Pancreas (tissue), 10 donors: ENCODE measurements around the gene YIPF1. TPM values are rescaled to one million over a fixed set of nuclear protein-coding genes. Genes with fewer than 3 reads are reported as not detected.

Source experiments
- ATAC-seq, 4 donors: fragments of 200-7000 bp; cut with Tn5 transposase; one replicate each; pipeline versions ENCODE4 v1.8.0 to v1.9.1; 2020; ENCODE audit warnings: mild to moderate bottlenecking in 4 of 4, moderate library complexity in 4 of 4
- DNase-seq, 6 donors: peaks; one replicate each; pipeline ENCODE4 v3.0.0-alpha.2; 2020
- FAIRE-seq: peaks from 2 replicates; lab custom pipeline; 2012; peaks lifted over from hg19 to GRCh38; lab: Jason Lieb, UNC
- H3K27ac ChIP-seq, 4 donors: fragments of 200-600 bp; sonication (generic); 1 replicate in 3 of 4; 2 replicates in 1 of 4; pipeline versions ENCODE4 v1.5.0 to v1.8.0; 2020
- H3K27me3 ChIP-seq, 4 donors: fragments of 200-600 bp; one replicate each; pipeline ENCODE4 v1.8.0; 2021
- H3K36me3 ChIP-seq, 3 donors: fragments of 200-600 bp; sonication (generic) in 1 of 3; one replicate each; pipeline versions ENCODE4 v1.5.0 to v1.8.0; 2020 to 2021
- H3K4me1 ChIP-seq, 3 donors: fragments of 200-600 bp; one replicate each; pipeline ENCODE4 v1.8.0; 2021
- H3K4me3 ChIP-seq, 4 donors: fragments of 200-600 bp; sonication (generic) in 2 of 4; one replicate each; pipeline versions ENCODE4 v1.5.0 to v1.8.0; 2020 to 2021
- H3K9me3 ChIP-seq, 4 donors: fragments of 200-600 bp; one replicate each; pipeline ENCODE4 v1.8.0; 2021
- CTCF ChIP-seq, 4 donors: fragments of 200-600 bp; sonication (generic) in 3 of 4; IDR thresholded peaks; one replicate each; pipeline versions ENCODE4 v1.5.0 to v1.8.0; 2021; ENCODE audit warnings: antibody characterized with exemption in 4 of 4
- WGBS, 2 donors: extraction: QIAGEN DNeasy Blood & Tissue Kit; methylation state at CpG; one replicate each; pipeline ENCODE4 v1.1.7; 2013; 5-methylcytosine and 5-hydroxymethylcytosine counted together
- intact Hi-C, 3 donors: fragments of 100-400 bp; cut with DNase I; formaldehyde crosslinking; loops; one replicate each; pipeline versions ENCODE4 v1.11.1 to v1.14.2; 2022
- polyA plus RNA-seq, 2 donors: library from polyadenylated mRNA; stranded (reverse); fragments of 200-250 nt; gene quantifications; one replicate each; pipeline ENCODE4 v1.2.3, GENCODE V29; 2013
- total RNA-seq, 6 donors: library from RNA; stranded (reverse); fragmentation: NEBNext Ultra II Directional in 4 of 6; extraction: Animal tissue kit (Norgen Biotek cat#: 25700) in 4 of 6; gene quantifications; one replicate each; pipeline versions ENCODE4 v1.2.1 to v1.2.4, GENCODE V29; 2021 to 2023
- donor health status: healthy with polysubstance abuse.
- donor health status: DM: no; HTN: no; CAD: no; lungs with moderate emphysema.
- donor health status: DM: no; HTN: no; CAD: no.
- donor health status: control.
- donor health status: control.
- donor health status: Bipolar disorder and iron deficiency.
- donor health status: DM: yes; HTN: yes; CAD: no.
- donor health status: DM: no; HTN: no; CAD: no.
- donor health status: DM: no; HTN: no; CAD: no.
- donor health status: DM: yes; HTN: yes; CAD: no.

The YIPF1 gene
- total and polyA plus RNA-seq, 8 donors, result 5.6 to 17.7 (median 11.0) TPM

- ATAC-seq (no peak), DNase-seq (no peak), FAIRE-seq (no peak)
- intact Hi-C loops, result no loop called here
- H3K4me3 ChIP-seq, result no peak overlapping the region
- H3K9me3 ChIP-seq, result no peaks in the 10 kb centered on the region
- WGBS, 2 donors, result 83 to 86% methylated on average over 7 of the region's 7 CpGs
- H3K4me1 ChIP-seq, result no peaks in the 10 kb centered on the region
- no peaks in the 10 kb centered on the region for H3K27me3 ChIP-seq
- no peak overlapping the region for H3K27ac ChIP-seq
- TF ChIP-seq CTCF (IDR thresholded peaks at IDR 0.05), result no peak
- peaks cover 0 to 11% (median 4%) of the 10 kb centered on the region in 3 donors for H3K36me3 ChIP-seq
These were observed 39.4 kb downstream of the YIPF1 start for GRCh38 chr1:53850082-53850673.

- Histone ChIP-seq H3K9me3 (no peaks in the 10 kb centered on the region), H3K27ac (no peak overlapping the region), H3K27me3 (no peaks in the 10 kb centered on the region), H3K4me1 (no peaks in the 10 kb centered on the region), H3K4me3 (no peak overlapping the region), H3K36me3 (no peaks in the 10 kb centered on the region)
- FAIRE-seq (no peak), ATAC-seq (no peak), DNase-seq (no peak)
- intact Hi-C loops, result no loop called here
- WGBS, 2 donors, result 84 to 87% methylated on average over 6 of the region's 6 CpGs
- TF ChIP-seq CTCF (IDR thresholded peaks at IDR 0.05), result no peak
These were observed 41.6 kb downstream of the YIPF1 start for GRCh38 chr1:53847980-53848379.

GRCh38 chr1:53842347-53842746 lies 47.2 kb downstream of the YIPF1 start:
- 67 to 90% methylated on average over 3 of the region's 3 CpGs for WGBS, 2 donors
- Histone ChIP-seq H3K27ac (no peak overlapping the region), H3K27me3 (no peaks in the 10 kb centered on the region), H3K9me3 (no peaks in the 10 kb centered on the region), H3K4me3 (no peak overlapping the region), H3K36me3 (no peaks in the 10 kb centered on the region), H3K4me1 (peaks cover 0 to under 1% (median 0%) of the 10 kb centered on the region in 3 donors)
- no peak for ATAC-seq
- TF ChIP-seq CTCF (IDR thresholded peaks at IDR 0.05), result no peak
- no peak for FAIRE-seq
- DNase-seq, result no peak
- intact Hi-C loops, result no loop called here

GRCh38 chr1:53838654-53838974 lies 51.0 kb downstream of the YIPF1 start:
- peak overlapping the region; percentile 89 to 98 (median 91) for H3K27ac ChIP-seq
- no peaks in the 10 kb centered on the region for H3K36me3 ChIP-seq
- FAIRE-seq (no peak), DNase-seq (no peak), ATAC-seq (no peak)
- WGBS, 2 donors, result 3% methylated on average over 2 of the region's 2 CpGs
- TF ChIP-seq CTCF (IDR thresholded peaks at IDR 0.05), result no peak
- peak overlapping the region in 2 of 4 donors; percentile 80 to 85 for H3K4me3 ChIP-seq
- no peaks in the 10 kb centered on the region for H3K27me3 ChIP-seq
- intact Hi-C loops, result no loop called here
- H3K4me1 ChIP-seq, result peaks cover 0 to 5% (median 0%) of the 10 kb centered on the region in 3 donors
- no peaks in the 10 kb centered on the region for H3K9me3 ChIP-seq

- peak; percentile 82 to 93 (median 89) for DNase-seq
- peaks cover 0 to 5% (median 0%) of the 10 kb centered on the region in 3 donors for H3K4me1 ChIP-seq
- peak within 1 kb of the TSS; percentile 60 to 85 (median 78) for H3K4me3 ChIP-seq
- H3K36me3 ChIP-seq, result no peaks in the 10 kb centered on the region
- intact Hi-C loops, result no loop called here
- peak within 1 kb of the TSS; percentile 89 to 98 (median 91) for H3K27ac ChIP-seq
- FAIRE-seq, result peak; percentile 84
- peak; percentile 97 to 99 (median 97) for ATAC-seq
- H3K9me3 ChIP-seq, result no peaks in the 10 kb centered on the region
- no peaks in the 10 kb centered on the region for H3K27me3 ChIP-seq
- 0% methylated on average over 58 to 59 of the region's 59 CpGs for WGBS, 2 donors
- no peak for TF ChIP-seq CTCF (IDR thresholded peaks at IDR 0.05)
These were observed 51.5 kb downstream of the YIPF1 start, which contains the start of gene NDC1 for GRCh38 chr1:53837924-53838653. NDC1 (minus strand) TSS chr1:53838296; CDS start chr1:53838261, 35 bp downstream.
